Head of caudate nucleus (tissue), 42 donors: ENCODE measurements around the gene IDH1.
"Not testable (repeated sequence)": the region's sequence is repeated elsewhere in the genome, so short reads cannot be mapped to it uniquely, and the experiment has no call there.

Experiments used
- DNase-seq, 42 donors: peaks; one replicate each; pipeline versions ENCODE4 v3.0.0 to v3.0.0-alpha.2; 2020 to 2021; ENCODE audit warnings: mixed read lengths in 7 of 42
- intact Hi-C: fragments of 100-400 bp; cut with DNase I; formaldehyde crosslinking; loops from one replicate; pipeline ENCODE4 v1.15.0; 2022

Gene IDH1

DNA sequence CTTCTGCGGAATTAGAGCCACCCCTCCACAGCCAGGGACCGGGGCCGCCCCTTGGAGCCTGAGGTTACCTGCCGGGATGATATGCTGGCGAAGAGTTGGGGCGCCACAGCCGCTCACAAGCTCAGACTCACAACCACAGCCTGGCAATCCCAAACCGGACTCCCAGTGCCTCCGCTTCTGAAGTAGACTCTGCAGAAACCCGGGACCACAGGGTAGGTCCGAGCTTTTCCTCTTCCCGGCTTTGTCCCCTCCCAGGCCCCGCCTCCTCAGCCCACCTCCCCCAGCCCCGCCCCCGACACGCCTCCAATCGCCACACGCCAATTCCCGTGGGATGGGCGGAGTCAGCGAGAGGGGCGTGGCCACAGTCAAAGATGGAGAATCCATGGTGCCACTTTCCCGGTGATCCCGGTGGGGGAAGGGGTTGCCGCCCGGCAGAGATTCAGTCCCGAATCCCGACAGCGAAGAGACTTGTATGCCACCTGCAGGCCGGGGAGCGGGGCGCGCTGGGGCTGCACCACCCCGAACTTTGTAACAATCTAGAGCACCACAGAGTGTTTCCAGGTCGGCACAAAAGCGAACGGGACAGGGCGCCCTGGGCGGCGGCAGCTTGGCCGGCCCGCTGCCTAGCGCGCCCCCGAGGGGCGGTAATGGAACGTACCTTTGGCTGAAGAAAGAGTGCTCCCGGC is at the start of gene IDH1:
Gene IDH1, minus strand, starts transcription at position 201 of the 686 bp plus-strand sequence. CDS start 3,520 bp downstream, outside the sequence.
- intact Hi-C loops = loop anchor here (1.0 to 5.0 kb wide), 2 partner anchors 11 to 78 kb away; partner anchors contain the start of gene PIKFYVE
- peak; percentile 96 to 99 (median 98) for DNase-seq

DNA sequence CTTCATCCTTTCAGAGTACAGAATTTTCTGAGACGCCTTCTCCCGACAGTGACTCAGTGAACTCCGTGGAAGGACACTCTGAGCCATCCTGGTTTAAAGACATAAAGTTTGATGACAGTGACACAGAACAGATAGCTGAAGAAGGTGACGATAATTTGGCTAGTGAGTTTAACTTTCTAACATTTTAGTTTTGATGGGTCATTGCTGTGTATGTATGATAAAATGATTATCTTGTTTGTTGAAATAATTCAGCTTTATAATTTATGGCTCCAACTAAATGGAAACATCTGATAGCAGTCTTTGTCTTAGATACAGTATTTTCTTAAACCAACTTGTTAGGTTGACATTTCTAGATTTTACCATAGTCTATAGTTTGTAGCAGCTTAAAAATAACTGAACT is 49.3 kb upstream of the IDH1 start:
- DNase-seq = no peak
- intact Hi-C loops = no loop called here

DNA sequence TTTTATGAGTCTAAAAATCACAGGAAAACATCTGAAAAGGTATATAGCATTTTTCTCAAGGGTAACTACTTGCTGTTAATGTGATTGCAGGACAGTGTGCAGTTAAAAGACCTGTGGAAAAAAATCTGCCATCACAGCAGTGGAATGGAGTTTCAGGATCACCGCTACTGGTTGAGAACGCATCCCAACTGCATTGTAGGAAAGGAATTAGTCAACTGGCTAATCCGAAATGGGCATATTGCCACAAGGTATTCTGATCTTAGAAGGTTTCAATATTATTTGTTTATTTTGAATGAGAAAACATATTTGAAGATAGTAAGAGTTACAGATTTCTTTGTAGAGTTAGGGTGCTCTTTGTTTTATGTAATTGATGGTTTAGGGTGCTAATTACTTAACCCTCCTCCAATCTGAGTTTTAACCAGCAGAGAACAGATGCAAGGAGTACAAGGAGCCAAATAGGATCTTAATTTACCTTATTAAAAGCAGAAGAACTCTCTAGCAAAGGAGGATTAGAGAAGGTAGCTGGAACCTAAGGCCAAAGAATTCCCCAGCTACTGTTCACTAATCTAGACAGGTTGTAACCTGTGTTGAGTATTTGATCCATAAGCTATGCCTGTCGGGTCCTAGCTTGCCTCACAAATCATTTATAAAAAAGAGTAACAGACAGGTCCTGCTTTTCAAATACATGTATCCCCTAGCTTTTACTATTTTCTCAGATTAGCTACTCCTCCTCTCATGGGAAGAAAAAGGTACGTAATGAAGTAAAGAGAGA is 46.2 kb upstream of the IDH1 start:
- intact Hi-C loops = no loop called here
- DNase-seq = no peak

DNA sequence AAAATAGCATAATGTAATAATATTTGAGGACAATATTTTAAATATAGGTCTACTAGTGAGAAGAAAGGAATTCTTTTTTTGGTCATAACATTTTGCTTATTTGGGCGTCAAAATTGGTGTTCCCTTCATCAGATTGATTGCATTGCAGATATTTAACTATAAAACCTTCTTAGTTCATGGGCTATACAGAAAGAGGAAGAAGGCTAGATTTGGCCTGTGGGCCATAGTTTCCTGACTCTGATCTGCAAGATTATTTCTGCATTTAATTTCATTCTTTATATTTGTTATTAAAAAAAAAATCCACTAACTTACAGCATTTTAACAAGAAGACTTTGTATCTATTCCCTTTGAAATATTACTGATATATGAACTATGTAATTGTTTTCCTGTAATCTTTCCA is 43.1 kb upstream of the IDH1 start:
- intact Hi-C loops = no loop called here
- no peak for DNase-seq

DNA sequence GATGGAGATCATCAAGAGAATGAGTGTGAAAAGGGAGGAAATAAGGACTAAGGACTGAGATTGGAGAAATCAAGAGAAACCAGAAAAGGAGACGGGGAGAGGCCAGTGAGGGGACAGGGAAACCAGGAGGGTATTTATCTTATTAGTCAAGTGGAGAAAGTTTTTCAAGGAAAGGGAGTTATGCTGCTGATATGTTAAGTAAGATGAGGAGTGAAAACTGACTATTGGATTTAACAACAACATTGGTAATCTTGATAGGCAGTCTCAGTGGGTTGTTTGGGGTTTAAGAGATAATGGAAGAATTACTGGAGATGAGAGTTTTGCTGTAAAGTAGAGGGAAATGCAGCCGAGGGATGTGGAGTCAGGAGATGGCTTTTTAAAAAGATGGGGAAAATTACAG is 41.7 kb upstream of the IDH1 start:
- intact Hi-C loops = no loop called here
- DNase-seq = no peak

DNA sequence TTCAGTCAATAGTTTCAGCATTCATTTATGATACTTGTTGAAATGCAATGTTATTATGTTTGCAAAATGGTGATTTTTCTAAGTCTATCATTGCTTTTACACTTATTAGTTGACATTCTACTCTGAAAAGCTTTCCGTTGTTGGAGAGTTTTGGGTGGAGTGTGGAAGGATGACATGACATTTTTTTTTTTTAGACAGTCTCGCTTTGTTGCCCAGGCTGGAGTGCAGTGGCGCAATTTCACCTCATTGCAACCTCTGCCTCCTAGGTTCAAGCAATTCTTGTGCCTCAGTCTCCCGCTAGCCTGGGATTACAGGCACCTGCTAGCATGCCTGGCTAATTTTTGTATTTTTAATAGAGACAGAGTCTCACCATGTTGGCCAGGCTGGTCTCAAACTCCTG is 41.0 kb upstream of the IDH1 start:
- intact Hi-C loops = no loop called here
- DNase-seq = no peak

DNA sequence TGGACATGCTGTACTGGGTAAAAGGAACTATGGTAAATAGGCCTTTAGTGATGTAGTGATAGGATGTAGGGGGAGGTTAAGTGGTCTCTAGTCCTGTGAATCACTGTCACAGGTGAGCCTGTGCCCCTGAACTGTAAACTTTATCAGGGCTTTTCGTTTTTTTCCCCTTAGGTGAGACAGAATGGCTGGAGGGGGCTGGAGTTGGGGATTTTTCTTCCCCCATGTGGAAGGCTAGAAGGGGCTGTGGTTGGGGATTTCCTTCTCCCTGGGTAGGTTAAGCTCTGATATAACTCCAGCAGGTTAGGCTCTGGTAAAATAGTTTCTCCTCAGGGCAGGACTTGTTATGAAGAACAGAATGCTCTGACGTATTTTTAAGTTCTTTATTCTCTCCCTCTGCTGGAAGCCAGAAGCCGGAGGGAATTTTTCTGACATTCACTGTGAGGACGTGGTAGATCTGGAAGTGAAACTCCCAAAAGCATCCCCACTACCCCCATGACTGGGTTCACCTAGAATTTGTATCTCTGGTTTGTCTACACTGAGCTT is 39.7 kb upstream of the IDH1 start:
- intact Hi-C loops = no loop called here
- DNase-seq = no peak

DNA sequence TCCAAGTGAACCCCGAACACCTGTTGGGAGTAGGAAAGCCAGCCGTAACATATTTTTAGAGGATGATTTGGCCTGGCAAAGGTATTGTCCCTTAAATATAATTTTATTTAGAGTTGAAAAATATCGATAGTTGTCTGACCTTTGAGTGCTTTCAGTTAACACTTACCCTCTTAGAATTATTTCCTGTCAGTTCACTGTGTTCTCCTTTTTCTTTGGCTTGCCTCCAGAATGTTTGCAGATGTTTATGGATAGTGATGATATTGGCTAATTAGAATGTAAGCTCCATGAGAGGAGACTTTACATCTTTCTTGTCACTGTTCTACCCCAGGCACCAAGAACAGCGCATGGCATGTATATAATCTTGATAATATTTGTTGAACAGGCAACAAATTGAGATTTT is 31.0 kb upstream of the IDH1 start:
- intact Hi-C loops = no loop called here

DNA sequence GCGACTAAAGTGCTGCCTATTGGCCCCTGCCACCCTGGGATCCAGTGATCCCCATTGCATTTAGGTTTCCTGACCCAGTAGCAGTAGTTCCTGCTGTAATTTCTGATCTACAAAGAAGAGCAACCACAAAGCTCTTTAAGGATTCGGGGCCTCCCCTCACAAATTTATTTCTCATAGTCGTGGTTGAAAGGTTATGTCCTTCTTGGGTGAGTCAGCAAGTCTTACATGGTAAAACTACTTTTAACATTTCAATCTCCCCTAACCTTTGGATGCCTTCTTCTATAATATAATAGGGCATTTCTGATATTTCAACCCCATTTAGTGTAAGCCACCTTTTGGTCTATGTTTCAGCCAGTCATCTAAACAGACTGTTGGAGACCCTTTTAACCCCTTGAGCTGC is 26.1 kb upstream of the IDH1 start:
- intact Hi-C loops = no loop called here
- no peak for DNase-seq

More for the DNA sequence above, 31.0 kb upstream of the IDH1 start:
- no peak for DNase-seq

DNA sequence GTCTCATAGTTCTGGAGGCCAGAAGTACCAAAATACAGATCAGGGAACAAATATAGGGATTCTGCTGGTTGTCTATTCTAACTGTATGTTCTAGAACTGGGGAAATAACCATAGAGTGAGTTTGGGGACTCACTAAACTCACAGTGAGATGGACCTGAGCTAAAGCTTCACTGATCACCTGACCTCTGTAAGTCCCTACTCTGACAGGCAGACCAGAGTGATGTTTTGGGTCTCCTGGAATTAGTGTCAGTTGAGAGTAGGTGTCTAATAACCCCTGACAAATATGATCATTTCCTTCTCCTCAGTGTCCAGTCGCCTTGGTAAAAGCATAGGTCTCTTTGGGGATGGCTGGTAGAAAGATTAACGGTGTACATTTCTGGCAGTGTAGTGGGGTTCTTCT is 25.4 kb upstream of the IDH1 start:
- no peak for DNase-seq
- intact Hi-C loops = no loop called here

DNA sequence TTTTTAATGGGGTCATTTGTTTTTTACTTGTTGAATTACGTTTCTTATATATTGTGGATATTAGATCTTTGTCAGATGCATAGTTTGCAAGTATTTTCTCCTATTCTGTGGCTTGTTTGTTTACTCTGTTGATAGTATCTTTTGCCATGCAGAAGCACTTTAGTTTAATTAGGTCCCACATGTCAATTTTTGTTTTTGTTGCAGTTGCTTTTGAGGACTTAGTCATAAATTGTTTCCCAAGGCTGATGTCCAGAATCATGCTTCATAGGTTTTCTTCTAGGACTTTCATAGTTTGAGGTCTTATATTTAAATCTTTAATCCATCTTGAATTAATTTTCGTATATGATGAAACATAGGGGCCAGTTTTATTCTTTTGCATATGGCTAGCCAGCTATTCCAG is 24.4 kb upstream of the IDH1 start:
- DNase-seq = no peak
- intact Hi-C loops = no loop called here

DNA sequence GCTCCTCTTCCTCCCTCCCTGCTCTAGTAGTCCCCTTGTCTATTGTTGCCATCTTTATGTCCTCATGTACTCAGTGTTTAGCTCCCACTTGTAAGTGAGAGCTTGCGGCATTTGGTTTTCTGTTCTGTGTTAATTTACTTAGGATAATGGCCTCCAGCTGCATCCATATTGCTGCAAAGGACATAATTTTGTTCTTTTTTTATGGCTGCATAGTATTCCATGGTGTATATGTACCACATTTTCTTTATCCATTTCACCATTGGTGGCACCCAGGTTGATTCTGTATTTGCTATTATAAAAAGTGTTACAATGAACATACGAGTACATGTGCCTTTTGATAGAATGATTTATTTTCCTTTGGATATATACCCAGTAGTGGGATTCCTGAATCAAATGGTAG is 23.7 kb upstream of the IDH1 start:
- intact Hi-C loops = no loop called here
- no peak for DNase-seq

DNA sequence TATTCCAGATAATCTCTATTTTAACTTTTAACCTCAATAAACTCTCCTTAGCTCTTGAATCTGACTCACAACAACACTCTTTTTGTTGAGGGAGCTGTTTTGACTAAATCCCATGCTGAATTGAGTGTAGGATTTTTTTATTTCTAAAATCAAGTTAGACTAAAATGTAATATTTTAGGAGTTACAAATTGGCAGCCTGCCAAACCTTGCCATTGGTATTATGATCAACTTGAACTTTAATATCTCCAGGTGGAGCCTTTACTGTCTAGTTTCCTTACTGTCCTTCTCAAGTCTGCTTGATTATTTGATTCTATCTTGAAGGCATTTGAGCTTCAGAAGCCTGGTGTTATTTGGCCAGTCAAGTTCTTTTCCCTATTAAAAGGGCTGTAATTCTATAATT is 19.9 kb upstream of the IDH1 start:
- intact Hi-C loops = no loop called here
- peak in 4 of 42 donors; percentile 22 to 55 (median 41) for DNase-seq

DNA sequence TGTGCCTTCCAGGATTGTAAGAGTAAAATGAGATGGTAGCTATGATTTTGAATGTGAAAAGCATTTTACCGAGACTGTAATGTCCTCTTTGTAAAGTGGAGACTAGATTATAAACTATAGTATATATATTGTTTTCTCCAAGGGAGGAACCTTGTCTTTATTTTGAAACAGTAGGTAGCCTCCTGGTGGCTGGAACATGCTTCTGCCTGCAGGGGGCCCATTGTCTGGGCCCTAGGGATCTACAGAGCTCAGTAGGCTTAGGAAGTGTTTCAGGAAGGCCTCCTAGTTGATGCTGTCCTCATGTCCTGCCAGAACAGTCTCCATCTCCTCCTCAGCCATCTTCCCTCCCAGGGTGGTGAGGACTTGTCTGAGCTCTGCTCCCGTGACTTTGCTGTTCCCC is 14.2 kb upstream of the IDH1 start:
- intact Hi-C loops = loop anchor here (5.0 kb wide), 1 partner anchor 642 kb away; the partner anchor contains the start of gene METTL21A
- DNase-seq = no peak

DNA sequence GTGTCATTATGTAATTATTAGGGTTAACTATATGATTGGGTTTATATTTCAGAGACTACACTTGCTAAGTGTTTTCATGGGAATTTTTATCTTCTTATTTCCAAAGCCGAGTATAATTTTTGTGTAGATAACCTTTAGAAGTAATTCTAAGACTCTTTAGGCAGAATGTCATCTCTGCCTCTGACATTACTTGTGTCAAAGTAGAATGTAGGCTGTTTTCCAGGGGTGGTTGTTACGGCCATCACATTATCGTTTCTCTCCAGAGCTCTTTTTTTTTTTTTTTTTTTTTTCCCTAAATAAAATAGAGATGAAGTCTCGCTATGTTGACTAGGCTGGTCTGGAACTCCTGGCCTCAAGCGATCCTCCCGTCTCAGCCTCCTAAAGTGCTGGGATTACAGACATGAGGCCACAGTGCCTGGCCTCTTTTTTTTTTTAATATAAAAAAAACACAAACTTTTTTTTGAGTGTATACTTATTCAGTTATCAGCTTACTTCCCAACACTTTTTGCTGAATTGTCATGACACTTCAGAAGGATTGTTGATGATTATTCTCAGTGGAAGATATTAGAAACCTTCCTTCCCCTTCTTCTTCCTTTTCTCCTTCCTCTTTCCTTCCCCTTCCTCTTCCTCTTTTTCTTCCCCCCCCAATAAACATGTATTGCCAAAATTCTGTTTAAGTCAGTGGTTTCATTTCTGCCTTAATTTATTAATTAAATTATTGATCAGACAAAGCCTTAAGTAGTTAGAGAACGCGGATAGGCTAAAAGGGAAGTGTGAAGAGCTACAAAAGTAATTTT is 13.5 kb upstream of the IDH1 start:
- intact Hi-C loops = loop anchor here (5.0 kb wide), 1 partner anchor 641 kb away; the partner anchor contains the start of gene METTL21A
- DNase-seq = no peak

DNA sequence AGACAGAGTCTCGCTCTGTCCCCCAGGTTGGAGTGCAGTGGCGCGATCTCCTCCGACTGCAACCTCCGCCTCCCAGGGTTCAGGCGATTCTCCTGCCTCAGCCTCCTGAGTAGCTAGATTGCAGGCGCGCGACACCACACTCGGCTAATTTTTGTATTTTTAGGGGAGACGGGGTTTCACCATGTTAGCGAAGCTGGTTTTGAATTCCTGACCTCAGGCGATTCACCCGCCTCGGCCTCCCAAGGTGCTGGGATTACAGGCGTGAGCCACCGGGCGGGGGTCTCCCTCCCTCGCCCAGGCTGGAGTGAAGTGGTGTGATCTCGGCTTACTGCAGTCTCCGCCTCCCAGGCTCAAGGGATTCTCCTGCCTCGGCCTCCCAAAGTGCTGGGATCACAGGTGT is 12.7 kb upstream of the IDH1 start:
- DNase-seq = not testable (repeated sequence)
- intact Hi-C loops = loop anchor here (5.0 kb wide), 1 partner anchor 640 kb away; the partner anchor contains the start of gene METTL21A

DNA sequence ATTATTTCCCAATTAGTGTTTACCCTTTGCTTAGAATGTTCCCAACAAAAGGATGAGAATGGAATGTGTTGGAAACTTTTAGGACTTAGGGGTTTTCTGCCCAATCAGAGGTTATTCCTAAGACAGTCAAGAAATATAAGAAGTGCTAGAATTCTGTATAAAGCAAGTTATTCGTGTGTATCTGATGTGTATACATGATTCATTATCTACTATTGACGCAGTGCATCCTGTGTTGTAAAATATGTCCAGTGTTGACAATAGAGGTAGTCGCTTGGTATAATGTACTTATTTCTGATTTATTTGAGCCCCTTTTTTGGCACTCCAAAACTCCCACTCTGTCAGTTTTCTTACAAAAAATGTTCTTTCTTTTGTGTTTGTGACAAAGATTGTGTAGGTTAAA is 12.1 kb upstream of the IDH1 start:
- intact Hi-C loops = loop anchor here (1.0 to 5.0 kb wide), 2 partner anchors 12 to 640 kb away; partner anchors contain the start of genes IDH1 and METTL21A
- DNase-seq = no peak

DNA sequence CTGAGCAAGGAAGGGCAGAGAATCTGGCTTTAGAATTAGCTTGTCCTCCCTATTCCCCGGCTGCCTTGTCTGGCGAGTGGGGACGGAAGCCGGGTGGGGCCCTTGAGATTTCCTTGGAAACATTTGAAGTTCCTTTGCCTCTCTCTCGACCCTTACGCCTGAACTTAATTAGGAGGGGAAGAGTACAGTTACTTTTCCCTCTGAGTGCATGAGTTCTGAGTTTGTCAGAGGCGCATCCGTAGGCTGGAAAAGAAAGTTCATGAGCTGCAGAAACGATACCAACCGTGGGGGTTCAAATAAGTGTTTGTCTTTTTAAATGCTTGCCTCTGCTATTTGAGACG is 11.7 kb upstream of the IDH1 start:
- intact Hi-C loops = loop anchor here (1.0 to 5.0 kb wide), 2 partner anchors 11 to 639 kb away; partner anchors contain the start of genes IDH1 and METTL21A
- DNase-seq = peak in 1 of 42 donors; percentile 57
